Endometrial microvascular endothelial cells (primary cell): ENCODE results near the gene EFNA3. TPM values are rescaled to one million over a fixed set of nuclear protein-coding genes. Genes with fewer than 3 reads are reported as not detected.

Experiments
- in situ Hi-C: cut with HindIII; loops from 2 replicates; pipeline ENCODE4 v1.10.0; 2017; ENCODE audit warnings: low sequenced_read_pairs, low pct_unique_long_range_greater_than_20kb; ENCODE audit errors: inconsistent ontology term
- total RNA-seq: library from RNA; depleted of rRNA; stranded (reverse); fragments of >200 nt; gene quantifications from one replicate; pipeline ENCODE4 v1.2.3, GENCODE V29; 2015; ENCODE audit errors: inconsistent ontology term

EFNA3 gene
- total RNA-seq, 1 donor from 2014 or later = 2.0 TPM

GRCh38 chr1:155124503-155125463 is 46.1 kb downstream of the EFNA3 start:
- in situ Hi-C loops = no loop called here

- in situ Hi-C loops = no loop called here
Observed at GRCh38 chr1:155125511-155125945, 46.9 kb downstream of the EFNA3 start.

GRCh38 chr1:155125946-155126555 is 47.4 kb downstream of the EFNA3 start:
- in situ Hi-C loops = no loop called here

GRCh38 chr1:155126556-155127104 is 48.0 kb downstream of the EFNA3 start:
- in situ Hi-C loops = no loop called here

- in situ Hi-C loops = no loop called here
Observed at GRCh38 chr1:155127105-155127966, 48.7 kb downstream of the EFNA3 start, which contains the start of gene EFNA1. Gene EFNA1 (plus strand): TSS chr1:155127876. CDS start chr1:155127978, 102 bp downstream.

- in situ Hi-C loops = no loop called here
Observed at GRCh38 chr1:155127967-155128754, 49.5 kb downstream of the EFNA3 start.

GRCh38 chr1:155128755-155129473 is 50.3 kb downstream of the EFNA3 start:
- in situ Hi-C loops = no loop called here

- in situ Hi-C loops = no loop called here
Observed at GRCh38 chr1:155130272-155131006, 51.8 kb downstream of the EFNA3 start.

- in situ Hi-C loops = no loop called here
Observed at GRCh38 chr1:155131285-155131684, 52.6 kb downstream of the EFNA3 start.

- in situ Hi-C loops = no loop called here
Observed at GRCh38 chr1:155131856-155132255, 53.2 kb downstream of the EFNA3 start.

GRCh38 chr1:155133799-155134281 is 55.2 kb downstream of the EFNA3 start:
- in situ Hi-C loops = no loop called here

- in situ Hi-C loops = no loop called here
Observed at GRCh38 chr1:155134322-155134721, 55.7 kb downstream of the EFNA3 start.

- in situ Hi-C loops = no loop called here
Observed at GRCh38 chr1:155134880-155135414, 56.3 kb downstream of the EFNA3 start.

GRCh38 chr1:155135415-155136028 is 56.9 kb downstream of the EFNA3 start, which contains the start of gene SLC50A1:
Gene SLC50A1 (plus strand): TSS chr1:155135852. CDS start chr1:155135912, 60 bp downstream.
- in situ Hi-C loops = no loop called here

GRCh38 chr1:155136748-155137147 is 58.1 kb downstream of the EFNA3 start:
- in situ Hi-C loops = no loop called here
